NCI-H128 (cell line): ENCODE measurements around the gene C1D.
A peak's percentile ranks its signal among the peaks of the same experiment; 100 is the strongest.
"Not testable (repeated sequence)": the region's sequence is repeated elsewhere in the genome, so short reads cannot be mapped to it uniquely, and the experiment has no call there.

Source experiments
- DNase-seq: peaks from one replicate; lab custom pipeline; 2025; ENCODE audit not compliant: unreplicated experiment; lab: John Stamatoyannopoulos, UW

The C1D gene, protein sequence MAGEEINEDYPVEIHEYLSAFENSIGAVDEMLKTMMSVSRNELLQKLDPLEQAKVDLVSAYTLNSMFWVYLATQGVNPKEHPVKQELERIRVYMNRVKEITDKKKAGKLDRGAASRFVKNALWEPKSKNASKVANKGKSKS

DNA sequence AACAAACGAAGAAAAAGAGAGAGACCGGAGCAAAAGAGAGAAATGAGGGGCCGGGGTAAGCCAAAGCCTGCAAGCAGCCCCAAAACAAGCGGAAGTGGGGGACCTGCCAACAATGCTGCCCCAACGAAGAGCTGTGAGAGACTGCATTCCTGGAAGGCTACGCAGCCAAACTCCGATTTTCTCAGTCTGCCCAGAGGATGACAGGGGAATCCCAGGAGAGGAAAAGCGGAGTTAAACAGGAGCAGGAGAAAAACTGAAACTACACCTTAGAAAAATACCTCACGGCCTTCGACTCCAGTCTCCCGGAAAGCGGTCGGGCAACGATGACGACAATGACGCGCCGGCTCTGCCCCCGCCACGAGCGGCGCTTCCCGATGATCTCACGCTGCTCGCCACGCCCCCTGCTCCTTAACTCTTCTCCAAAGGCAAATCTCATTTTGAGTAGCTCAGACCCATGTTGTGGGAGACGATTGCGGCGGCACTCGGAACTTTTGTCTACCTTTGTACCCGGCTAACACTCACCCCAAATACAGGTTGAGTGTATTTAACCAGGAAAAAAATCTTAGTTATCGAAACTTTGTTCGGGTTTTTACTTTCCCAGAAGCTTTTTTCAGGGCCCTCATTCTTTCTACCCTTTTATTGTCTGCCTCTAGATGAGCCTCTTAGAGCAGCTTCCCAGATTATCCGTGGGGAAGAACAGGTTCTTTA is at the start of gene C1D:
C1D (minus strand) TSS at position 325 of the 708 bp plus-strand sequence. CDS start 15,694 bp downstream, outside the sequence.
- DNase-seq: peak; percentile 61

DNA sequence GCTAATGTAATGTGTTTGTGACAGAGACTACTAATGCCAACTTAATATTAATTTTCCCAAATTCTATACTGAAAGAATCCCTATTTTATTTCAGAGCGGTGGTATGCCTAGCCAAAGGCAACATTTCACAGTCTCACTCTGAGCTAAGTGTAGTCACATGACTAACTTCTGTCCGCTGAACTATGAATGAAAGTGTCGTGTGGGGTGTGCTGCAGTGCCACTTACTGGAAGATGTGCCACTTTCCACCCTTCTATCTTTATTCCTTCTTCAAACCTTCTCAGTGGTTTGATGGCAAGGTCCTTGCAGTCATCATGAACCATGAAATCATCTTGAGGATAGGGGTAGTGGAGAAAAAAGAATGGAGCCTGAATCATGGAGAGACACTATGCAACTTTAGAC is 47.3 kb upstream of the C1D start:
- DNase-seq: no peak

DNA sequence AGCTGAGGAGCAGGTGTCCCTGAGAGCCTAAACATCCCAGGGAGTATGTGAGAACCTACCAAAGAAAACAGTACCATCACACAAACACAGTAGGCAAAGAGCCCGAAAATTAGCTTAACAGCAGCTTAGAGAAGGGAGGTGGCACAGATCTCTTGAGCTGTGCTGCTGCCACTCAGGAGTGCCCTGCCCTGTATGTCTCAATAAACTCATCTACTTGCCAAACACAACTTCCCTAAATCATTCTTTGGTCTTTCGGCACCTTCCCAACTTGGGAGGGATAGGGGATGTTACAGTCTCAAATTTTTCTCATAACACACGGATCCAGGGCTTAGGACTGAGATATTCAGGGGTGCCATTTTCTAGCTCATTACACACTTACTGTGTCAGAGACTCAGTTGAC is 45.3 kb upstream of the C1D start:
- DNase-seq: no peak

DNA sequence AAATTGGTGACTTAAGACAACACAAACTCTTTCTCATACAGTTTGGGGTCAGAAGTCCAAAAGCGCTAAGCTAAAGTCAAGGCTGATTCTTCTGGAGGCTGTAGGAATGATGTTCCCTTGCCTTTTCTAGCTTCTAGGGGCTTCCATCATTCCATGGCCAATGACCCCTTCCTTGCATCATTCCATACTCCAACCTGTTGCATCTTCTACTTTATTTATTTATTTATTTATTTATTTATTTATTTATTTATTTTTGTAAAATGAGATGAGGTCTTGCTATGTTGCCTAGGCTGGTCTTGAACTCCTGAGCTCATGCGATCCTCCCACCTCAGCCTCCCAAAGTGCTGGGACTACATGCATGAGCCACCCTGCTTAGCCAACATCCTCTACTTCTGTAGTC is 44.7 kb upstream of the C1D start:
- DNase-seq: no peak

DNA sequence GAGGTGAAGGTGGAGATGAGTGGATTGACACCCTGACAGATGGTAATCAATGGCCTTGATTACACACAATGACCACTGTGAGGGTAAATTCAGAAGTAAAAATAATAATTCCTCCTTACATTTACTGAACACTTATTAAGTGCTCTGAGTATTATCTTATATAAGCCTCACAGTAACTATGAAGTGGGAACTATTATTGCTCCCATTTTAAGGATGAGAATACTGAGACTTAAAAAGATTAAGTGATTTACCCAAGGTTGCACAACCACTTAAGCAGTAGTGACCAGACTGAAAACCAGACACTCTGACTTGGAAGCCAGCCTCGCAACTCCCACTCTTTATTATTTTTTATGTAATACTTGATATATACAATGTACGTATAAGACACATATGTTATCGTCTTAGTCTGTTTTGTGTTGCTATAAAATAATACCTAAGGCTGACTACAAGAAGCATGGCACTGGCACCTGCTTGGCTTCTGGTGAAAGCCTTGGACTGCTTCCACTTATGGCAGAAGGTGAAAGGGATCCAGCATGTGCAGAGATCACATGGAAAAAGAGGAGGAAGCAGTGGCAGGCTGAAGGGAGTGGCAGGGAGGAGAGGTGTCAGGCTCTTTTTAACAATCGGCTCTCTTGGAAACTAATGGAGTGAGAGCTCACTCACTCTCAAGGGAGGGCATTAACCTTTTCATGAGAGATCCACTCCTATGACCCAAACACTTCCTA is 41.5 kb upstream of the C1D start:
- no peak for DNase-seq

DNA sequence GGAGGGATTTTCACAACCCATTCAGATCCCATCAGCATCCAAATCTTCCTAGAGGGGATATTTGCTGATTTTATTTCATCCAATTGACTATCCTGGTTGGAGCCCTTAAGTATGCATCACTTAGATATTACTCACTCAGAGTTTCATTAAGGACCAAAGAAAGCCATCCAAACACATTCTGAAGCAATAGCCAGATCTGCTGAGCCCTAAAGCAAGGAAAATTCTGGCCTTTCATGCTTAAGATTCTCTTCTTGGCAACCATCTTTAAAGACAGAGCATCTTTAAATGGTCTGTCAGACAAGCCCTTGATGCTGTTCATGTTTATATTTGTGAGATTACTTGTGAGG is 40.9 kb upstream of the C1D start:
- DNase-seq: no peak

DNA sequence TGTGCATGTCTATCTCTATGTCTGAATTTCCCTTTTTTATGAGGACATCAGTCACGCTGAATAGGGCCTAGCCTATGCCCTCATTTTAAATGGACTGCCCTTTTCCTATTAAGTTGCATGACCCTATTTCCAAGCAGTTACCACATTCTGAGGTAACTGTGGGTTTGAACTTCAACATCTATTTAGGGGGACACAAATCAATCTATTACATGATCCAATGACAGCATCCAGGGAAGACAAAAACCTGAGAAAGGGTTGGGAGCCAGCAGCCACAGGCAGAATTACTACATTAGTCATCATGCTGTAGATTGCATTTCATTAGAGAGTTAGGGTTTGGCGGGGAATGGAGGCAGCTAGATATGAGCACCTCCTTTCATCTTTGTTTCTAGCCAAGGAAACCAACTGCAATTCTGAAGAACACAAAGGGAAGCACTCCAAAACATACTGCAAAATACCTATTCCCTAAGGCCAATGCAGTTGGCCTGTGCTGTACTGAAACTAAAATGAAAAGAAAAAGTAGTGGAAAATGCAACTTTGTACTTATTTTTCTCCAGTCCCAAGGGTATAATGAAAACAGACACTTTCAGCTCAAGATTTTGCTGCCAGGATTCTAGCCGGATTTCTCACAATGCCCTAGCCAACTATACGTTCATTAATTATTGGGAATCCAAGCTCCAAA is 40.4 kb upstream of the C1D start:
- DNase-seq: no peak

DNA sequence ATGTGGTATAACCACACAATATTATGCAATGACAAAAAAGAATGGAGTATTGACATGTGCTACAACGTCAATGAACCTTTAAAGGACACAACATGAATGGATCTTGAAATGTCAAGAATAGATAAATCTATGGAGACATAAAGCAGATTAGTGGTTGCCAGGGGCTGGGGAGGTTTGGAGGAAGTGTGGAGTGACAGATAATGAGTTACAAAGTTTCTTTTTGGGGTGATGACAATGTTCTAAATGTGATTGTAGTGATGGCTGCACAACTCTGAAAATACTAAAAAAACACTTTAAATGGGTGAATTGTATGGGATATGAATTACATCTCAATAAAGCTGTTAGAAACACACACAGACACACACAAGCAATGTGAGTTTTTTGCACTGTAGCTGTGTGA is 37.4 kb upstream of the C1D start:
- no peak for DNase-seq

DNA sequence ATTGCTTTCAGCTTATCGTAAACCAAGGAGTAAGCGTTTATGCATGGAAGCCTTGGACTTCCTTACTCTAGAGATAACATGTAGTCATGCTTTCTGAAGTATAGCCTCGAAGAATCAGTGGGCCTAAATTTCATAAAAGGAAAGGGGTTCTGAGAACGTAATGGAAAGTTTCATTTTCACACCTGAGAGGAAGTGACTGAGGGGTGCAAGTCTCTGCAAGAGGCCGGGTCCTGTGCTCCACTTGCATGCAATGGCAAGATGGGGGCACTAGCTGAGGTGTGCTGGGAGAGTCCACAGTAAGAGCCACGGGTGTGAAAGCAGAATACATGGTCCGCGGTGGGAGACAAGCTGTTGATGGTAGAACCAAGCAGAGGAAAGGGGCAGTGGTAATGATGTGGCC is 36.5 kb upstream of the C1D start:
- no peak for DNase-seq

DNA sequence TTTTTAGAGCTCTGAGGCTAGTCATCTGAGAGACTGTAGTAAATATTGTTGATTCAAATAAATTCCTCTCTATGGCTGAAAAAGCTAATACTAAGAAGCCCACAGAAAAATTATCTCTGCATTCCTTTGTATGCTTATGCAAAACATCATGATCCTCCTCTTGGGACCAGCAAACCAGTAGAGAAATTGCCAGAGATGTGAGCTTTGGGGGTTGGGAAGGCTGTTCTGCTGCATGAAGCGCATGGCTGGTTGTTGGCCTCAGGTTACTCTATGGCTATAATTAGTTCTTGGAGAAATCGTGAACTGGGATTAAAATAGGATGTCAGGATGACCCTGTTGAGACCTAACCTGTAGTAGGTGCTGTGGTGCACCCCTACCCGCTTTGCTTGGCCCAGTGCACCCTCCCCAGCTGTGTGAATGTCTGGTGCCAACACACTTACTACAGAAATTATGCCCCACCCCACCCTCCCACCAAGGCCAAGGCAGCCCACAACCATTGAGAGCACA is 35.5 kb upstream of the C1D start:
- DNase-seq: no peak

DNA sequence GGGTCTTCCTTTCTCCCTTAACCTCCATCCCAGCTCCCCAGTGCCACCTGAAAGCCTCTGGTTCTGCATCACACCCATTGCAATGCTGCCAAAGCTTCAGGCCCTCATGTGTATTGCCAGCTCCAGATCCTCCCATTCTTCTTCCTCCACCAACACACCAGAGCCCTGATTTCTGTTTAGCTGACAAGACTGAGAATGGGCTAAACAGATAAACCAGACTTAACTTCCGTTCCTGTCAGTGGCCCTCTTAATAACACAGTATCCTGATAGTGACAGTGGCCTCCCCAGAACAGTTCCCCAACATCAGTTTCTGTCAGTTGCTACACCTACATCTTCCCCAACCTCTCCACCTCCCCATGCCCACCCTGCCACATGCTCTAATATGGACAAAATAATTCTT is 31.3 kb upstream of the C1D start:
- DNase-seq: no peak

DNA sequence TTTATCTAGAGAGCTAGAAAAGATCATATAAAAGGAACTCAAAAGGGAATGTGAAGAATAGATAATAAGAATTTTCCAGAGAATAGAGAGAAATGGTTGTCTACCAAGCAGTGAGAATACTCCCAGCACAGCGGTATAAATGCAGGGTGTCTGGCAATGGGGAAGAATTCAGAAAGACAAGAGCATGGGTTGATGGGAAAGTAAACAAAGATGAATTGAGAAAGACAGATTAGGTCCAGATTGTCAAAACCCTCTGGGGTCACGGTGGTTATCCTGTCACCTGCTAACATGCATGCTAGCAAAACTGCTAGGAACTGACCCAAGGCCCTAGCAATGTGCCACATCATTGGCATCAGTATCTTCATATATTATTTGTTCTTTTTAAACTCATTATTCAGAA is 30.8 kb upstream of the C1D start:
- DNase-seq: no peak

DNA sequence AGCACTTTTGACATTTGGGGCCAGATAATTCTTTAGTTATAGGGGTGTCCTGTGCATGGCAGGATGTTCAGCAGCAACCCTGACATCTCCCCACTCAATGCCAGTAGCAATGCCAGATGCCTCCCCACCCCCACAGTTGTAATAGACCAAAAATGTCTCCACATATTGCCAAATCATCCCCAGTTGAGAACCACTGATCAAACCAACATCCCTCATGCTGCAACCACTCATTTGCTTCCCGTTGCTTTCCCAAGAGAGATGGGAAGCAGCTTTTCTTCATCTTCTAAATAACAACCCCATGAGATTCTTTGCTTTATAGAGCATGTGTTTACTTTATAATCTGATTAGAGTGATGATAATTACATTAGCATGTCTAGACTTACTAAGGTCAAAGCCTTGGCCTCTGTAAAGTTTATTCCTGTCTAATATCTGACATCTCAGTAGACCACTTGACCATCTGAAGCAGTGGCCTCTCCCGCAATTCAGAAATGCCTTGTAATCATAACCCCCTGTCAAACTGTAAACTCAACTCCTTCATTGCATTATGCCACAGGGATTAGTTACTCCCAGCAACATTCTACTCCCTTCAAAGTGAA is 28.7 kb upstream of the C1D start:
- DNase-seq: no peak

DNA sequence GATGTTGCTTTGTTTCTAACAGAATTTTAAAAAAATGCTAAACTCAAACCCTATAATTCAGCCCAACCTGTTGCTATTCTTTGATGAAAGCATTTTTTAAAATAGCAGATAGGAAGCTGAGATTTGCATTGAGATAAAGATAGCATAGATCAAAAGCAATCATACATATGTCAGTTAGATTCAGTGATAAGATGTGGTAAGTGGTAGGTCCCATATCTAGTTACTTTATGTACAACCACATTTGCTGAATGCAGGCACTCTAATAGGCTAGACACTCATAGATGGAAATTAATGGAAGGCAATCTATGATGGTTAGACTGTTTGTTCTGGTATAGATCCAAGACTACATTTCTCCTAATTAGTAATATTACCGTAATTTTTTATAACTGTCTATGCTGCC is 27.2 kb upstream of the C1D start:
- DNase-seq: no peak

DNA sequence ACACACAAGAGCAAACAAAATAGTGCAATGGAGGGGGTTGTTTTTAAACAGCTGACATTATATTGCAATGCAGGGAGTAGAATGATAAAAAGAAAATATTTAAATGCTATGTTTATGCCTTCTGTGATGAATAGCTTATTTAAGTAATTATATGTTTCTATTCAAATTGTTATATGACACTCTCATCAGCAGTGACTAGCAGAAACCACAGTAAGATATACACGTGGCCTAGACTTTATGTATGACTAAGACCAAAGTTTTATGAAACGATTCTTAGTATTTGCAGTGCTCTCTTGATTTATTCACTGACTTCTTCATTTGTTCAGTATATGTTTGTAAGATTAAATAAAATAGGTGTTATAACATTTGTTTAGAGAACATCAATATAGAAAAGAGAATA is 26.1 kb upstream of the C1D start:
- DNase-seq: no peak

DNA sequence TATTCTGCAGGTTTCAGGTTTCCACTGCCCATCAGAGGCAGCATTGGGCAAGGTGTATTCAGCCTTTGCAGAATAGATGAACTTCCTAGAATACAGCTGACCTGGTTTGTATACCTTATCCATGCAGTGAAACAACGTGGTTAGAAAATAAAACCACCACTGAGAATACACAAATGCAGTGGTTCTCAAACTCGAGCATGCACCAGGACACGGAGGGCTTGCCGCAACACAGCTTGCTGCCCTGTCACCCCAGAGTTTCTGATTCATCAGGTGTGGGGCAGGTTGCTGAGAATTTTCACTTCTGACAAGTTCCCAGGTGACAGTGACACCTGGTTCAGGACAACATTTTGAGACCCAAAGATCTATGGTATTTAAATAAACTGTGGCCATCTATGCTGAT is 23.4 kb upstream of the C1D start:
- no peak for DNase-seq

DNA sequence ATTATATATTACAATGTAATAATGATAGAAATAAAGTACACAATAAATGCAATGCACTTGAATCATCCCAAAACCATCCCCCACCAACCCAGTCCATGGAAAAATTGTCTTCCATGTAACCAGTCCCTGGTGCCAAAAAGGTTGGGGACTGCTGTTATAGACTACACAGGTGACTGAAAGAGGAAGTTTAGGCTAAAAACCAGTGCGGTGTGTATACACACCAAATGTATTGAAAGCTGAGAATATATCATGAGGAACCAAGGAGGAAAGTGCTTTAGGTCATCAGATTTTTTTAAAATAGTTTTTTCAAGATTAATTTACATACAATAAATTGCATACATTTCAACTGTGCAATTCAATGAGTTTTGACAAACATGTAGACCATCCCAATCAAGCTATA is 20.5 kb upstream of the C1D start:
- DNase-seq: no peak

DNA sequence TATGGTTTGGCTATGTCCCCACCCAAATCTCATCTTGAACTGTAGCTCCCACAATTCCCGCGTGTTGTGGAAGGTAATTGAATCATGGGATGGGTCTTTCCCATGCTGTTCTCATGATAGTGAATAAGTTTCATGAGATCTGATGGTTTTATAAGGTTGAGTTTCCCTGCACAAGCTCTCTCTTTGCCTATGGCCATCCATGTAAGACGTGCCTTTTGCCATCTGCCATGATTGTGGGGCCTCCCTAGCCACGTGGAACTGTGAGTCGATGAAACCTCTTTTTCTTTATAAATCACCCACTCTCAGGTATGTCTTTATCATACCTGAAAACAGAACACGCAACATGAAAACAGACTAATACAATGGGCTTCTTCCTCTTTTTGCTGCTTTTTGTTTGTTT is 11.2 kb upstream of the C1D start:
- DNase-seq: no peak

DNA sequence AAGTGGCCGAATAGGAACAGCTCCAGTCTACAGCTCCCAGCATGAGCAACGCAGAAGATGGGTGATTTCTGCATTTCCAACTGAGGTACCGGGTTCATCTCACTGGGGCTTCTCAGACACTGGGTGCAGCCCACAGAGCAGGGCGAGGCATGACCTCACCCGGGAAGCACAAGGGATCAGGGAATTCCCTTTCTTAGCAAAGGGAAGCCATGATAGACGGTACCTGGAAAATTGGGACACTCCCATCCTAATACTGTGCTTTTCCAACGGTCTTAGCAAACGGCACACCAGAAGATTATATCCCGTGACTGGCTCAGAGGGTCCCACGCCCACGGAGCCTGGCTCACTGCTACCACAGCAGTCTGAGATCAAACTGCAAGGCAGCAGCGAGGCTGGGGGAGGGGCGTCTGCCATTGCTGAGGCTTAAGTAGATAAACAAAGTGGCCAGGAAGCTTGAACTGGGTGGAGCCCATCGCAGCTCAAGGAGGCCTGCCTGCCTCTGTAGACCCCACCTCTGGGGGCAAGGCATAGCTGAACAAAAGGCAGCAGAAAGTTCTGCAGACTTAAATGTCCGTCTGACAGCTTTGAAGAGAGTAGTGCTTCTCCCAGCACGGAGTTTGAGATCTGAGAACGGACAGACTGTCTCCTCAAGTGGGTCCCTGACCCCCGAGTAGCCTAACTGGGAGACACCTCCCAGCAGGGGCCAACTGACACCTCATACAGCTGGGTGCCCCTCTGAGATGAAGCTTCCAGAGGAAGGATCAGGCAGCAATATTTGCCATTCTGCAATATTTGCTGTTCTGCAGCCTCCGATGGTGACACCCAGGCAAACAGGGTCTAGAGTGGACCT is 1.2 kb upstream of the C1D start:
- DNase-seq: not testable (repeated sequence)

DNA sequence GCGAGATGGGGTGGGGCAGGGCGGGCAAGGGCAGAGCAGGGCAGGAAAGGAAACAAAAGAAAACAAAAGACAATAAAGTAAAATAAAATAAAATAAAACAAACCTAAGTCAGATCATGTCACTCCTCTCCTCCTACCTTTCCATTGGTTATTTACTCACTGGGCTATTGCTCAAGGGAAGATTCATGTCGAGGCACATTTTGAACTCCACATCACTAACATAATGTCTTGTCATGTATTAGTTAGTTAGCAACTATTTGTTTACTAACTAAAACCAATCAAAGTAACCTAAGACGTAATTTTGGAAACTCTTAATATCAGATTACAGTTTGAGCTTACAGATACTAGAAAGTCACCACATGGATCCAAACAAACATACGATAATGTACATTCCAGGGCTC is 2.2 kb downstream of the C1D start:
- DNase-seq: no peak
